ENCODE results near the gene CFAP74. TPM values are rescaled to one million over a fixed set of nuclear protein-coding genes. Genes with fewer than 3 reads are reported as not detected.

Gene CFAP74
- total and polyA plus RNA-seq, 2 of the 13 experiments (the other 11 are each of a cell fraction or from before 2014, with no cell fraction given) = 0.27 to 0.62 TPM

GRCh38 chr1:2049718-2050431 lies 46.3 kb upstream of the CFAP74 start, which contains the start of gene PRKCZ (continued):
- peak; percentile 61 for TF ChIP-seq PAXIP1 (CRISPR knock-in tag; conservative IDR thresholded peaks at IDR 0.05)
- peak; percentile 90 for TF ChIP-seq PHF8 (CRISPR knock-in tag; IDR thresholded peaks at IDR 0.05)
- peak; percentile 58 for TF ChIP-seq YEATS4 (CRISPR knock-in tag; IDR thresholded peaks at IDR 0.05; ENCODE audit: borderline replicate concordance)
- 0 out of 2 replicates have a peak, but pooled peaks have one; percentile 30 for TF ChIP-seq MTERF4 (CRISPR knock-in tag; IDR thresholded peaks at IDR 0.05)
- no peak for TF ChIP-seq SIN3B (IDR thresholded peaks at IDR 0.05; ENCODE audit: low read length)
- TF ChIP-seq HINFP (CRISPR knock-in tag; IDR thresholded peaks at IDR 0.05; ENCODE audit: low read depth) = peak; percentile 98
- TF ChIP-seq ZNF615 (CRISPR knock-in tag; IDR thresholded peaks at IDR 0.05; ENCODE audit: borderline replicate concordance) = no peak
- 0 out of 2 replicates have a peak, but pooled peaks have one; percentile 21 for TF ChIP-seq KMT2B (CRISPR knock-in tag; IDR thresholded peaks at IDR 0.05)
- TF ChIP-seq CEBPG (CRISPR knock-in tag; IDR thresholded peaks at IDR 0.05) = no peak
- TF ChIP-seq ZC3H13 (CRISPR knock-in tag; IDR thresholded peaks at IDR 0.05) = no peak
- peak; percentile 79 for TF ChIP-seq KDM2A (CRISPR knock-in tag; IDR thresholded peaks at IDR 0.05; ENCODE audit: borderline replicate concordance, low read depth)
- TF ChIP-seq ZBTB7A (CRISPR knock-in tag; IDR thresholded peaks at IDR 0.05) = peak; percentile 29; the same call in 1 of the 2 replicates
- TF ChIP-seq ATF1 (CRISPR knock-in tag; IDR thresholded peaks at IDR 0.05) = no peak
- peak; percentile 64 for TF ChIP-seq RARA (CRISPR knock-in tag; IDR thresholded peaks at IDR 0.05)
- TF ChIP-seq ZNF768 (CRISPR knock-in tag; IDR thresholded peaks at IDR 0.05) = peak; percentile 54
- no peak for TF ChIP-seq HNF1A (IDR thresholded peaks at IDR 0.05; ENCODE audit: low read depth)
- TF ChIP-seq HNF1A (CRISPR knock-in tag; IDR thresholded peaks at IDR 0.05; ENCODE audit: borderline replicate concordance) = no peak
- TF ChIP-seq ZNF777 (CRISPR knock-in tag; IDR thresholded peaks at IDR 0.05) = peak; percentile 78
- TF ChIP-seq CHD2 (IDR thresholded peaks at IDR 0.05; ENCODE audit: low read depth, low read length) = peak; percentile 65; the same call in 1 of the 2 replicates

Data from HepG2 (cell line).